B cell (primary cell): ENCODE data around the gene NPC2. TPM values are rescaled to one million over a fixed set of nuclear protein-coding genes. Genes with fewer than 3 reads are reported as not detected.

Experiments
- ATAC-seq: fragments of 200-7000 bp; cut with Tn5 transposase; one replicate; pipeline ENCODE4 v1.10.0; 2021; ENCODE audit warnings: low read depth, mild to moderate bottlenecking, moderate number of reproducible peaks, moderate library complexity
- CTCF ChIA-PET: fragments of 350-600 bp; sonication (Branson Sonifier 250); formaldehyde crosslinking; loops from one replicate; lab custom pipeline; 2021; ENCODE audit warnings: antibody characterized with exemption, inconsistent platforms; lab: Charles Lee
- POLR2A ChIA-PET: fragments of 350-600 bp; sonication (Branson Sonifier 250); formaldehyde crosslinking; loops from one replicate; lab custom pipeline; 2021; ENCODE audit warnings: antibody characterized with exemption; lab: Charles Lee
- DNase-seq: peaks from one replicate; pipeline ENCODE4 v3.0.0; 2013
- H2AFZ ChIP-seq: 2 replicates; pipeline ENCODE4 v1.6.1; 2012; ENCODE audit warnings: mild to moderate bottlenecking, low read depth, low read length; ENCODE audit not compliant: insufficient read depth, poor library complexity, severe bottlenecking
- H3K27ac ChIP-seq, 2 donors: 1 replicate in 1 of 2; 2 replicates in 1 of 2; pipeline ENCODE4 v1.5.1; 2012 to 2013; ENCODE audit warnings: low read length in 2 of 2, mild to moderate bottlenecking in 2 of 2, moderate library complexity in 1 of 2
- H3K27me3 ChIP-seq, 4 experiments: fragments of 200-600 bp in 1 of 4; sonication (generic) in 1 of 4; replicated peaks in 1 of 4; 1 replicate in 2 of 4; 2 replicates in 2 of 4; pipeline versions ENCODE4 v1.6.1 to v1.7.0; 2013 to 2016; ENCODE audit warnings: low read length in 3 of 4, mild to moderate bottlenecking in 2 of 4, mixed read lengths in 1 of 4, moderate library complexity in 1 of 4; ENCODE audit not compliant: insufficient read depth in 4 of 4, control insufficient read depth in 3 of 4; ENCODE audit errors: control extremely low read depth in 1 of 4
- H3K36me3 ChIP-seq, 2 experiments: replicated peaks in 1 of 2; 1 replicate in 1 of 2; 2 replicates in 1 of 2; pipeline versions ENCODE4 v1.6.1 to v1.7.1; 2013; ENCODE audit warnings: low read length in 1 of 2; ENCODE audit not compliant: insufficient read depth in 2 of 2, control insufficient read depth in 1 of 2; ENCODE audit errors: control extremely low read depth in 1 of 2, extremely low read depth in 1 of 2
- H3K4me1 ChIP-seq, 2 donors: fragments of 200-600 bp in 1 of 2; sonication (generic) in 1 of 2; 1 replicate in 1 of 2; 2 replicates in 1 of 2; pipeline versions ENCODE4 v1.5.1 to v1.6.1; 2013 to 2017; ENCODE audit warnings: low read length in 2 of 2; ENCODE audit not compliant: control insufficient read depth in 2 of 2, insufficient read depth in 2 of 2
- H3K4me2 ChIP-seq: replicated peaks from 2 replicates; pipeline ENCODE3; 2012; ENCODE audit warnings: mild to moderate bottlenecking, low read depth, low read length; ENCODE audit not compliant: poor library complexity, severe bottlenecking
- H3K4me3 ChIP-seq, 5 experiments: fragments of 200-600 bp in 1 of 5; sonication (generic) in 1 of 5; 1 replicate in 3 of 5; 2 replicates in 2 of 5; pipeline versions ENCODE4 v1.5.1 to v1.7.0; 2011 to 2016; ENCODE audit warnings: low read length in 4 of 5, mild to moderate bottlenecking in 4 of 5, low read depth in 2 of 5, control low read depth in 1 of 5, moderate library complexity in 1 of 5; ENCODE audit not compliant: insufficient read depth in 1 of 5; ENCODE audit errors: control extremely low read depth in 1 of 5, extremely low read depth in 1 of 5
- H3K79me2 ChIP-seq: fragments of 200-600 bp; sonication (generic); one replicate; pipeline ENCODE4 v1.6.0; 2016; ENCODE audit warnings: low read length; ENCODE audit not compliant: control insufficient read depth, insufficient read depth
- H3K9ac ChIP-seq: fragments of 200-600 bp; sonication (generic); 2 replicates; pipeline ENCODE4 v1.6.1; 2017; ENCODE audit warnings: mild to moderate bottlenecking, low read length, moderate library complexity
- H3K9me3 ChIP-seq, 3 donors: one replicate each; pipeline versions ENCODE4 v1.6.1 to v1.7.1; 2013; ENCODE audit warnings: low read length in 2 of 3; ENCODE audit not compliant: control insufficient read depth in 2 of 3, insufficient read depth in 1 of 3; ENCODE audit errors: control extremely low read depth in 1 of 3
- H4K20me1 ChIP-seq: 2 replicates; pipeline ENCODE4 v1.6.0; 2012; ENCODE audit warnings: mild to moderate bottlenecking, low read length; ENCODE audit not compliant: insufficient read depth, control insufficient read depth, poor library complexity, severe bottlenecking
- H3K27ac Mint-ChIP-seq: one replicate; pipeline ENCODE4 v1.8.0; 2021; ENCODE audit warnings: mixed read lengths
- H3K27me3 Mint-ChIP-seq: one replicate; pipeline ENCODE4 v1.8.0; 2021; ENCODE audit warnings: mixed read lengths
- H3K4me1 Mint-ChIP-seq: one replicate; pipeline ENCODE4 v1.8.0; 2021; ENCODE audit warnings: mixed read lengths
- H3K4me3 Mint-ChIP-seq: one replicate; pipeline ENCODE4 v1.8.0; 2021; ENCODE audit warnings: mixed read lengths
- H3K9me3 Mint-ChIP-seq: one replicate; pipeline ENCODE4 v1.8.0; 2022; ENCODE audit warnings: mixed read lengths; ENCODE audit not compliant: insufficient read depth
- EZH2 ChIP-seq: IDR thresholded peaks from 2 replicates; pipeline ENCODE4 v1.6.1; 2012; ENCODE audit warnings: borderline replicate concordance, low read depth, mild to moderate bottlenecking, moderate library complexity, low read length; ENCODE audit not compliant: insufficient read depth, poor library complexity, severe bottlenecking
- WGBS: methylation state at CpG from one replicate; pipeline ENCODE4 v1.1.5; 2013; ENCODE audit warnings: missing lambda C conversion rate; ENCODE audit not compliant: insufficient coverage; 5-methylcytosine and 5-hydroxymethylcytosine counted together
- intact Hi-C: fragments of 100-400 bp; cut with micrococcal nuclease; formaldehyde crosslinking; loops from one replicate; pipeline ENCODE4 v1.10.0; 2022
- polyA plus RNA-seq: library from polyadenylated mRNA; depleted of rRNA; stranded (reverse); fragments of >200 nt; gene quantifications from 2 replicates; pipeline ENCODE4 v1.2.3, GENCODE V29; 2012
- total RNA-seq, 2 donors: library from RNA; stranded (reverse); fragments of 120-200 nt in 1 of 2; gene quantifications; 1 replicate in 1 of 2; 2 replicates in 1 of 2; pipeline versions ENCODE4 v1.2.3 to v1.2.4, GENCODE V29; 2013 to 2022
- TF ChIP-seq, protein P1 (sequence below): fragments of 200-600 bp; IDR thresholded peaks from one replicate; pipeline ENCODE4 v1.8.0; 2022; ENCODE audit warnings: antibody characterized with exemption, mild to moderate bottlenecking

NPC2 gene
- total and polyA plus RNA-seq, 2 donors (not counting 1 experiment from before 2014, with no cell fraction given), result 93.8 to 154 TPM

- no peak for TF ChIP-seq EZH2
- TF ChIP-seq, protein P1, sequence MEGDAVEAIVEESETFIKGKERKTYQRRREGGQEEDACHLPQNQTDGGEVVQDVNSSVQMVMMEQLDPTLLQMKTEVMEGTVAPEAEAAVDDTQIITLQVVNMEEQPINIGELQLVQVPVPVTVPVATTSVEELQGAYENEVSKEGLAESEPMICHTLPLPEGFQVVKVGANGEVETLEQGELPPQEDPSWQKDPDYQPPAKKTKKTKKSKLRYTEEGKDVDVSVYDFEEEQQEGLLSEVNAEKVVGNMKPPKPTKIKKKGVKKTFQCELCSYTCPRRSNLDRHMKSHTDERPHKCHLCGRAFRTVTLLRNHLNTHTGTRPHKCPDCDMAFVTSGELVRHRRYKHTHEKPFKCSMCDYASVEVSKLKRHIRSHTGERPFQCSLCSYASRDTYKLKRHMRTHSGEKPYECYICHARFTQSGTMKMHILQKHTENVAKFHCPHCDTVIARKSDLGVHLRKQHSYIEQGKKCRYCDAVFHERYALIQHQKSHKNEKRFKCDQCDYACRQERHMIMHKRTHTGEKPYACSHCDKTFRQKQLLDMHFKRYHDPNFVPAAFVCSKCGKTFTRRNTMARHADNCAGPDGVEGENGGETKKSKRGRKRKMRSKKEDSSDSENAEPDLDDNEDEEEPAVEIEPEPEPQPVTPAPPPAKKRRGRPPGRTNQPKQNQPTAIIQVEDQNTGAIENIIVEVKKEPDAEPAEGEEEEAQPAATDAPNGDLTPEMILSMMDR, result no peak
- no peak overlapping the region for H3K4me3 ChIP-seq
- Mint-ChIP-seq H3K4me1 (no peaks in the 10 kb centered on the region), H3K4me3 (no peak overlapping the region), H3K9me3 (no peaks in the 10 kb centered on the region), H3K27ac (no peak overlapping the region), H3K27me3 (peaks cover 33% of the 10 kb centered on the region)
- no peaks in the 10 kb centered on the region for H3K36me3 ChIP-seq
- no peak overlapping the region for H2AFZ ChIP-seq
- POLR2A ChIA-PET, result no interaction called here
- H3K27ac ChIP-seq, result no peak overlapping the region
- CTCF ChIA-PET, result interaction anchor here (0.9 kb wide), 1 partner anchor 74 kb away, joined by 3 read pairs; no protein-coding TSS in a partner anchor
- H3K9me3 ChIP-seq, result no peaks in the 10 kb centered on the region
- 30% methylated on average over 2 of the region's 3 CpGs for WGBS
- H3K4me2 ChIP-seq, result no peak overlapping the region
- ATAC-seq (no peak), DNase-seq (no peak)
- peaks cover 0 to 8% (median 0%) of the 10 kb centered on the region in 4 experiments for H3K27me3 ChIP-seq
- intact Hi-C loops, result no loop called here
- H3K9ac ChIP-seq, result no peak overlapping the region
- no peaks in the 10 kb centered on the region for H3K4me1 ChIP-seq
- H4K20me1 ChIP-seq, result no peaks in the 10 kb centered on the region
- H3K79me2 ChIP-seq, result no peaks in the 10 kb centered on the region
Observed at GRCh38 chr14:74437496-74438053, 55.5 kb downstream of the NPC2 start.

DNA sequence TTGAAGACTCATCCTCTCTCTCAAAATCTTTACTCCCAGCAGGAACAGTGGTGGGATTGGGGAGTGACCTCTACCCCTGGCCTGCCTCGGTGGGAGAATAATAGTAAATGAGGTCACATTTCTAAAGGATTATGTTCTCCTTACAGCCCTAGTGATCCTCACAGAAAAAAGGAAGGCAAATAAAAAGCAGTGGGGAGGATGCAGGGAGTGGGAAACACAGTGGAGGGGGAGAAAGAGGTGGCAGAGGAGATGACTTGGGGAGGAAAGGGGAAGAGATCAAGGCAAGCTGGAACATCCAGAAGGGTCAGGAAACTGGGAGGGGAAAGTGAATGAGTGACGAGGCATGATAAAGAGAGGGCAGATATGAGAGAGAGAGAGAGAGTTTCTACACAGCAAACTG lies 58.8 kb downstream of the NPC2 start:
- Histone ChIP-seq H3K4me1 (no peaks in the 10 kb centered on the region), H3K4me2 (no peak overlapping the region), H3K27ac (no peak overlapping the region), H3K9me3 (no peaks in the 10 kb centered on the region), H3K9ac (no peak overlapping the region), H2AFZ (no peak overlapping the region), H4K20me1 (no peaks in the 10 kb centered on the region), H3K79me2 (no peaks in the 10 kb centered on the region), H3K27me3 (peaks cover 0 to 8% (median 0%) of the 10 kb centered on the region in 4 experiments), H3K36me3 (no peaks in the 10 kb centered on the region), H3K4me3 (no peak overlapping the region)
- ChIA-PET CTCF (no interaction called here), POLR2A (no interaction called here)
- no peak overlapping the region for H3K4me3 Mint-ChIP-seq
- intact Hi-C loops, result no loop called here
- WGBS, result no CpG with 5 or more reads among the region's 2 CpGs
- H3K9me3 Mint-ChIP-seq, result no peaks in the 10 kb centered on the region
- no peak overlapping the region for H3K27ac Mint-ChIP-seq
- H3K27me3 Mint-ChIP-seq, result peaks cover 54% of the 10 kb centered on the region
- H3K4me1 Mint-ChIP-seq, result no peaks in the 10 kb centered on the region
- ATAC-seq, result no peak
- DNase-seq, result no peak
- TF ChIP-seq EZH2, result no peak
- TF ChIP-seq, protein P1, result no peak
